Measurements from ENCODE around the gene STAT5B. TPM values are rescaled to one million over a fixed set of nuclear protein-coding genes. Genes with fewer than 3 reads are reported as not detected.
A peak's percentile ranks its signal among the peaks of the same experiment; 100 is the strongest.

STAT5B gene
- total and polyA plus RNA-seq, 9 of the 15 experiments (the other 6 are each of a cell fraction or from before 2014, with no cell fraction given), result 20.8 to 176 (median 92.4) TPM

DNA sequence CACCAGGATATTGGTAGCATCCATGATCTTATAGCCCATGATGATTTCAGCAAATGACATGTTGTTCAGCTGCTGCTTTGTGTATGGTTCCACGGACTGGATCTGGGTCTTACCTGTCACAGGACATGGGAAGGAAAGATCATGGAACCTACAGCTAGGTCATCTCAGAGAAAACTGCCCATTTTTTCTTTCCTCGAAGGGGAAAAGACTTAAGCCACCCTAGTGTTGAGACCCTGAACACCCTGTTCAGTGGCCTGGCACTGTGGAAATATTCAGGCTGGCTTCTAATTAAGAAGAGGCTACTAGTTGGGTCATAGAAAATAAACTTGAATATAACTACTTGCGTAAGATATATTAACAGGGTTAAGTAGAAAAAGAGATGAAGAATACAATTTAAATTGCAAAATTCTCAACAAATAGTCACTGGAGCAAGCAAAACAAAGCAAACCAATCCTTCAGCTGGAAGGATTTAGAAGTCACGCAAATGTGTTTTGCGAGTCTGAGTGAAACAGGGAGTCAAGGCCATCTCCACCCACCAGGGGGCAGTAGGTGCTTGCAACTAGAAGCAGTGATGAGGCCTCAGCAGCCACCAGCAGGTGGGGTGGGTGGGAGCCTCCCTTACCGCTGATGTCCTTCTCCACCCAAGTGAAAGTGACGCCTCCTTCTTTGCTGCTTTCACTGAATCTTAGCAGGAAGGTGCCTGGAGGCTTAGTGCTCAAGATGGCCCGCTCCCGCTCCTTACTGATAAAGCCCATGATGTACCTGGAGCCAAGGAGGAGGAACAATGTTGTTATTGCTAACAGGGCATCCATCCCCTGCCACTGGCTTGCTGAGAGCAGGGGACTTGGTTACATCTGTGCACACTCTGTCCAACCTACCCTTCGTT is 46.4 kb upstream of the STAT5B start (continued):
- TF ChIP-seq ZBTB5 (IDR thresholded peaks at IDR 0.05), result no peak
- TF ChIP-seq, protein P1, sequence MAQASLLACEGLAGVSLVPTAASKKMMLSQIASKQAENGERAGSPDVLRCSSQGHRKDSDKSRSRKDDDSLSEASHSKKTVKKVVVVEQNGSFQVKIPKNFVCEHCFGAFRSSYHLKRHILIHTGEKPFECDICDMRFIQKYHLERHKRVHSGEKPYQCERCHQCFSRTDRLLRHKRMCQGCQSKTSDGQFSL (CRISPR knock-in tag; IDR thresholded peaks at IDR 0.05), result no peak
- TF ChIP-seq, protein P1 (tag; IDR thresholded peaks at IDR 0.05), result no peak
- no peak for TF ChIP-seq MXI1 (IDR thresholded peaks at IDR 0.05; ENCODE audit: low read depth, low read length)
- no peak for TF ChIP-seq PATZ1 (CRISPR knock-in tag; IDR thresholded peaks at IDR 0.05; ENCODE audit: borderline replicate concordance)
- no peak for TF ChIP-seq KLF10 (CRISPR knock-in tag; IDR thresholded peaks at IDR 0.05)
- no peak for TF ChIP-seq HSF4 (CRISPR knock-in tag; IDR thresholded peaks at IDR 0.05; ENCODE audit: borderline replicate concordance)
- TF ChIP-seq ZNF445 (CRISPR knock-in tag; IDR thresholded peaks at IDR 0.05; ENCODE audit: low read depth), result no peak
- no peak for TF ChIP-seq ZFP91 (CRISPR knock-in tag; IDR thresholded peaks at IDR 0.05)
- TF ChIP-seq, protein P2, sequence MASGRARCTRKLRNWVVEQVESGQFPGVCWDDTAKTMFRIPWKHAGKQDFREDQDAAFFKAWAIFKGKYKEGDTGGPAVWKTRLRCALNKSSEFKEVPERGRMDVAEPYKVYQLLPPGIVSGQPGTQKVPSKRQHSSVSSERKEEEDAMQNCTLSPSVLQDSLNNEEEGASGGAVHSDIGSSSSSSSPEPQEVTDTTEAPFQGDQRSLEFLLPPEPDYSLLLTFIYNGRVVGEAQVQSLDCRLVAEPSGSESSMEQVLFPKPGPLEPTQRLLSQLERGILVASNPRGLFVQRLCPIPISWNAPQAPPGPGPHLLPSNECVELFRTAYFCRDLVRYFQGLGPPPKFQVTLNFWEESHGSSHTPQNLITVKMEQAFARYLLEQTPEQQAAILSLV (tag; IDR thresholded peaks at IDR 0.05), result no peak
- no peak for TF ChIP-seq SAFB (IDR thresholded peaks at IDR 0.05; ENCODE audit: borderline replicate concordance, low read depth, low read length)
- TF ChIP-seq, protein P3, sequence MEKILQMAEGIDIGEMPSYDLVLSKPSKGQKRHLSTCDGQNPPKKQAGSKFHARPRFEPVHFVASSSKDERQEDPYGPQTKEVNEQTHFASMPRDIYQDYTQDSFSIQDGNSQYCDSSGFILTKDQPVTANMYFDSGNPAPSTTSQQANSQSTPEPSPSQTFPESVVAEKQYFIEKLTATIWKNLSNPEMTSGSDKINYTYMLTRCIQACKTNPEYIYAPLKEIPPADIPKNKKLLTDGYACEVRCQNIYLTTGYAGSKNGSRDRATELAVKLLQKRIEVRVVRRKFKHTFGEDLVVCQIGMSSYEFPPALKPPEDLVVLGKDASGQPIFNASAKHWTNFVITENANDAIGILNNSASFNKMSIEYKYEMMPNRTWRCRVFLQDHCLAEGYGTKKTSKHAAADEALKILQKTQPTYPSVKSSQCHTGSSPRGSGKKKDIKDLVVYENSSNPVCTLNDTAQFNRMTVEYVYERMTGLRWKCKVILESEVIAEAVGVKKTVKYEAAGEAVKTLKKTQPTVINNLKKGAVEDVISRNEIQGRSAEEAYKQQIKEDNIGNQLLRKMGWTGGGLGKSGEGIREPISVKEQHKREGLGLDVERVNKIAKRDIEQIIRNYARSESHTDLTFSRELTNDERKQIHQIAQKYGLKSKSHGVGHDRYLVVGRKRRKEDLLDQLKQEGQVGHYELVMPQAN (IDR thresholded peaks at IDR 0.05; ENCODE audit: borderline replicate concordance), result no peak
- no peak for TF ChIP-seq MEF2D (tag; conservative IDR thresholded peaks at IDR 0.05; ENCODE audit: low read depth)
- TF ChIP-seq RBM39 (optimal IDR thresholded peaks at IDR 0.05; ENCODE audit: low read depth, low read length), result no peak
- TF ChIP-seq ZFP36 (IDR thresholded peaks at IDR 0.05; ENCODE audit: low read depth, low read length, partially characterized antibody), result peak; percentile 22

Data from K562 (cell line).